Measurements from ENCODE around the gene CACNA2D3.

GRCh38 chr3:54772051-54772450, 649.7 kb downstream of the CACNA2D3 start:
- TF ChIP-seq, protein P1, sequence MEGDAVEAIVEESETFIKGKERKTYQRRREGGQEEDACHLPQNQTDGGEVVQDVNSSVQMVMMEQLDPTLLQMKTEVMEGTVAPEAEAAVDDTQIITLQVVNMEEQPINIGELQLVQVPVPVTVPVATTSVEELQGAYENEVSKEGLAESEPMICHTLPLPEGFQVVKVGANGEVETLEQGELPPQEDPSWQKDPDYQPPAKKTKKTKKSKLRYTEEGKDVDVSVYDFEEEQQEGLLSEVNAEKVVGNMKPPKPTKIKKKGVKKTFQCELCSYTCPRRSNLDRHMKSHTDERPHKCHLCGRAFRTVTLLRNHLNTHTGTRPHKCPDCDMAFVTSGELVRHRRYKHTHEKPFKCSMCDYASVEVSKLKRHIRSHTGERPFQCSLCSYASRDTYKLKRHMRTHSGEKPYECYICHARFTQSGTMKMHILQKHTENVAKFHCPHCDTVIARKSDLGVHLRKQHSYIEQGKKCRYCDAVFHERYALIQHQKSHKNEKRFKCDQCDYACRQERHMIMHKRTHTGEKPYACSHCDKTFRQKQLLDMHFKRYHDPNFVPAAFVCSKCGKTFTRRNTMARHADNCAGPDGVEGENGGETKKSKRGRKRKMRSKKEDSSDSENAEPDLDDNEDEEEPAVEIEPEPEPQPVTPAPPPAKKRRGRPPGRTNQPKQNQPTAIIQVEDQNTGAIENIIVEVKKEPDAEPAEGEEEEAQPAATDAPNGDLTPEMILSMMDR (IDR thresholded peaks at IDR 0.05; ENCODE audit: insufficient read depth, low read depth, low read length), result no peak
- no peak for TF ChIP-seq EZH2 (IDR thresholded peaks at IDR 0.05; ENCODE audit: insufficient read depth, low read length)
